Measurements from ENCODE around the gene HSPA14.

The HSPA14 gene

GRCh38 chr10:14840178-14840577, 2.1 kb downstream of the HSPA14 start:
- peak overlapping the region in 2 of 3 experiments; percentile 38 to 100 for H3K27ac Mint-ChIP-seq
- TF ChIP-seq CTCF (IDR thresholded peaks at IDR 0.05; ENCODE audit: unreplicated experiment in 3 of 3) = no peak
- H3K27me3 Mint-ChIP-seq (ENCODE audit: low read depth) = no peaks in the 10 kb centered on the region

GRCh38 chr10:14843327-14843988, 5.4 kb downstream of the HSPA14 start:
- Mint-ChIP-seq H3K36me3 (ENCODE audit: low read depth) (peaks cover 47% of the 10 kb centered on the region), H3K27ac (no peak overlapping the region), H3K4me3 (no peak overlapping the region), H3K9me3 (no peaks in the 10 kb centered on the region), H3K27me3 (ENCODE audit: low read depth) (no peaks in the 10 kb centered on the region), H3K4me1 (peaks cover 11% of the 10 kb centered on the region)
- TF ChIP-seq CTCF (IDR thresholded peaks at IDR 0.05; ENCODE audit: unreplicated experiment in 3 of 3) = no peak

More at GRCh38 chr10:14840178-14840577, 2.1 kb downstream of the HSPA14 start:
- no peaks in the 10 kb centered on the region for H3K9me3 Mint-ChIP-seq
- peaks cover 21% of the 10 kb centered on the region for H3K4me1 Mint-ChIP-seq
- peak overlapping the region; percentile 77 to 96 (median 92) for H3K4me3 Mint-ChIP-seq
- H3K36me3 Mint-ChIP-seq (ENCODE audit: low read depth) = peaks cover 45% of the 10 kb centered on the region

GRCh38 chr10:14844948-14845347, 6.8 kb downstream of the HSPA14 start:
- Mint-ChIP-seq H3K36me3 (ENCODE audit: low read depth) (peaks cover 45% of the 10 kb centered on the region), H3K27me3 (ENCODE audit: low read depth) (no peaks in the 10 kb centered on the region), H3K9me3 (no peaks in the 10 kb centered on the region), H3K4me3 (no peak overlapping the region), H3K27ac (no peak overlapping the region), H3K4me1 (peaks cover 3% of the 10 kb centered on the region)
- TF ChIP-seq CTCF (IDR thresholded peaks at IDR 0.05; ENCODE audit: unreplicated experiment in 3 of 3) = no peak

- Mint-ChIP-seq H3K4me3 (no peak overlapping the region), H3K36me3 (ENCODE audit: low read depth) (peaks cover 19% of the 10 kb centered on the region), H3K4me1 (no peaks in the 10 kb centered on the region), H3K9me3 (no peaks in the 10 kb centered on the region), H3K27ac (no peak overlapping the region), H3K27me3 (ENCODE audit: low read depth) (no peaks in the 10 kb centered on the region)
- no peak for TF ChIP-seq CTCF (IDR thresholded peaks at IDR 0.05; ENCODE audit: unreplicated experiment in 3 of 3)
Measured at GRCh38 chr10:14852236-14852635, 14.1 kb downstream of the HSPA14 start.

- no peak overlapping the region for H3K27ac Mint-ChIP-seq
- no peak for TF ChIP-seq CTCF (IDR thresholded peaks at IDR 0.05; ENCODE audit: unreplicated experiment in 3 of 3)
- no peaks in the 10 kb centered on the region for H3K4me1 Mint-ChIP-seq
- peaks cover 21% of the 10 kb centered on the region for H3K36me3 Mint-ChIP-seq (ENCODE audit: low read depth)
- no peak overlapping the region for H3K4me3 Mint-ChIP-seq
- no peaks in the 10 kb centered on the region for H3K9me3 Mint-ChIP-seq
- H3K27me3 Mint-ChIP-seq (ENCODE audit: low read depth) = no peaks in the 10 kb centered on the region
Measured at GRCh38 chr10:14855453-14855852, 17.3 kb downstream of the HSPA14 start.

- no peak overlapping the region for H3K27ac Mint-ChIP-seq
- H3K36me3 Mint-ChIP-seq (ENCODE audit: low read depth) = peaks cover 19% of the 10 kb centered on the region
Measured at GRCh38 chr10:14858338-14858960, 20.3 kb downstream of the HSPA14 start.

More at GRCh38 chr10:14858338-14858960, 20.3 kb downstream of the HSPA14 start:
- TF ChIP-seq CTCF (IDR thresholded peaks at IDR 0.05; ENCODE audit: unreplicated experiment in 3 of 3) = no peak
- Mint-ChIP-seq H3K27me3 (ENCODE audit: low read depth) (no peaks in the 10 kb centered on the region), H3K4me3 (no peak overlapping the region), H3K4me1 (no peaks in the 10 kb centered on the region), H3K9me3 (no peaks in the 10 kb centered on the region)
